Measurements from ENCODE around the gene TRNT1. TPM values are rescaled to one million over a fixed set of nuclear protein-coding genes. Genes with fewer than 3 reads are reported as not detected.

Gene TRNT1
- total RNA-seq (10 to 100 TPM; 23.7 to 43.8 (median 33.4) TPM), polyA plus RNA-seq (10 to 100 TPM in 2 of 3 donors, 1 to 10 TPM in 1; 10.0 to 15.1 (median 12.6) TPM)
- long read RNA-seq, donor 1, transcript TRNT1-201 (8 exons, 2,276 nt), result major isoform, 5 of 43 reads
- long read RNA-seq, donor 1, partial matches to known transcripts, result 18 of 43 reads
- long read RNA-seq, donor 1, other reads (novel, unspliced or antisense), result 17 of 43 reads
- long read RNA-seq, donor 2, partial matches to known transcripts, result 13 of 27 reads
- long read RNA-seq, donor 2, other reads (novel, unspliced or antisense), result 8 of 27 reads

DNA sequence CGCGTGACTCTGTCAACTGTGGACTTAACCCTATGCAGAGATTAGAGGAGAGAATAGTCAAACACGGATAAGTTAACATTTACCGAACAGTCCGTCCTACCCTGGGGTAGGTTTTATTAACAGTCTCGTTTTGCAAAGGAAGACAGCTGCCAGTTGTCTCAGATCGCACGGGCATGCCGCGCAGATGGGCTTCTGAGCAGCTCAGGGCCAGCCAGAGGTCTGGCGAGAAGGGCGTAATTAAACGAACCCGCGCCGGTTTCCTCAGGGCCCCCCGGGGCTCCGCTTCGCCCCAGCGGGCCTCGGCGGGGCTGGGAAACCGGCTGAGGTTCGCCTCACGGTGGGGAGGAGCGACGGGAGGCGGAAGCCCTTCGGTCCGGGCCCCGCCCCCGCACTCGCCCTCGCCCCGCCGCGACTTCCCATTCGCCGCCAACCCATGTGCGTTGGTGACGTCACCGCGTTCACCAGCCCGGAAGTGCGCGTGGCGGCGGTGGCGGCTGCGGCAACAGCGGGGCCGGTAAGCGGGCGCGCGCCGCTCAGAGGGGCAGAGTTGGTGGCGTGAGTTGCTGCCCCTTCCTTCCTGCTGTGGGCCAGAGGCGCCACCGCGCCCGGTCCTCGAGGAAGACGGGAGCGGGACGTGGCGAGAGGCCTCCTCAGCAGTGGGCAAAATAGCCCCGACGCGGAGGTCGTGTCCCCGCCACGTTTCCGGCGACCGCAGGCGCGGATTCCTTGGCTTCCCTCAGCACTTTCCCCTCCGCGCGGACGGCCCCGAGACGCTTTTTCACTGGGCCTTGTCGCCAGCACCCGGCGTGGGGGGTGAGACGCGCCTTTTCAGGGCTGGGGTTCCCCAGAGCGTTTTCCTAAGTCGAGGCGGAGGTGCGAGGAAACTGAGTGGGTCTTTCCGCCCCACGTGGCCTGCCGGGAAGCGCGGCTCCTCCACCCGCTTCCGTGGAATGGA is at the start of gene TRNT1:
TRNT1 (plus strand) TSS at position 464 of the 955 bp plus-strand sequence. CDS start 2,101 bp downstream, outside the sequence.
- peak; percentile 98 for DNase-seq
- intact Hi-C loops (cut with DNase I; ENCODE audit: low total_unique reads), result no loop called here
- Histone ChIP-seq H3K27me3 (replicated peaks in 1 of 7) (no peaks in the 10 kb centered on the region), H3K27ac (peak within 1 kb of the TSS; percentile 92 to 97 (median 95)), H3K36me3 (peaks cover 0 to 28% (median 25%) of the 10 kb centered on the region in 6 donors), H3K9me3 (no peaks in the 10 kb centered on the region), H3K4me1 (peaks cover 14 to 49% (median 40%) of the 10 kb centered on the region in 6 donors), H3K4me3 (peak within 1 kb of the TSS; percentile 66 to 94 (median 82))
- WGBS, 5 donors, result 1 to 3% (median 1%) methylated on average over 43 to 100 of the region's 100 CpGs
- TF ChIP-seq POLR2A (IDR thresholded peaks at IDR 0.05), result peak; percentile 23 to 85 (median 81)
- peak; percentile 99 to 100 (median 99) for TF ChIP-seq POLR2AphosphoS5 (IDR thresholded peaks at IDR 0.05)
- TF ChIP-seq, protein P1, sequence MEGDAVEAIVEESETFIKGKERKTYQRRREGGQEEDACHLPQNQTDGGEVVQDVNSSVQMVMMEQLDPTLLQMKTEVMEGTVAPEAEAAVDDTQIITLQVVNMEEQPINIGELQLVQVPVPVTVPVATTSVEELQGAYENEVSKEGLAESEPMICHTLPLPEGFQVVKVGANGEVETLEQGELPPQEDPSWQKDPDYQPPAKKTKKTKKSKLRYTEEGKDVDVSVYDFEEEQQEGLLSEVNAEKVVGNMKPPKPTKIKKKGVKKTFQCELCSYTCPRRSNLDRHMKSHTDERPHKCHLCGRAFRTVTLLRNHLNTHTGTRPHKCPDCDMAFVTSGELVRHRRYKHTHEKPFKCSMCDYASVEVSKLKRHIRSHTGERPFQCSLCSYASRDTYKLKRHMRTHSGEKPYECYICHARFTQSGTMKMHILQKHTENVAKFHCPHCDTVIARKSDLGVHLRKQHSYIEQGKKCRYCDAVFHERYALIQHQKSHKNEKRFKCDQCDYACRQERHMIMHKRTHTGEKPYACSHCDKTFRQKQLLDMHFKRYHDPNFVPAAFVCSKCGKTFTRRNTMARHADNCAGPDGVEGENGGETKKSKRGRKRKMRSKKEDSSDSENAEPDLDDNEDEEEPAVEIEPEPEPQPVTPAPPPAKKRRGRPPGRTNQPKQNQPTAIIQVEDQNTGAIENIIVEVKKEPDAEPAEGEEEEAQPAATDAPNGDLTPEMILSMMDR (IDR thresholded peaks at IDR 0.05 in 8 of 11, conservative IDR thresholded peaks at IDR 0.05 in 3 of 11), result peak in 3 of 11 experiments; percentile 18 to 45 (median 25)

DNA sequence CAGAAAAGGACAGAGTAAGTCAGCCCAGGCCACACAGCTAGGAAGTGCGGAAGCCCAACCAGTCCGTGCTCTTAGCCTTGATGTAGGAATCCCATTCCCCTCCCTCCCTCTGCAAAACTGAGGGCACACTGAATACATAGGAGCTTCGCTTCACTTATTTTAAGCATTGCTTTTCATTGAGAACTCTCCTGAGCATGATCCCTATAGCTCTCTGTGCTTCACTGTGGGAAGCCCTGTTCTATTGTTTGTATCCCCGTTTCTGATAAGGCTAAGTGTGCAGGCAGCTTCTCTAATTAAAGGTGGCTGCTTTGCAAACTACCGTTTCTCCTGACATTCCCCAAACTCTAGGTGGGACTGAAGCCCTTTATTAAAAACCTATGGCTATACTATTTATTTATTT is 46.4 kb upstream of the TRNT1 start:
- Histone ChIP-seq H3K27me3 (replicated peaks in 1 of 7) (no peaks in the 10 kb centered on the region), H3K27ac (no peak overlapping the region), H3K4me3 (no peak overlapping the region), H3K4me1 (peaks cover 0 to 22% (median 6%) of the 10 kb centered on the region in 6 donors), H3K9me3 (no peaks in the 10 kb centered on the region), H3K36me3 (no peaks in the 10 kb centered on the region)
- DNase-seq, result no peak
- intact Hi-C loops (cut with DNase I; ENCODE audit: low total_unique reads), result no loop called here
- TF ChIP-seq POLR2AphosphoS5 (IDR thresholded peaks at IDR 0.05) (no peak), POLR2A (IDR thresholded peaks at IDR 0.05) (no peak)
- TF ChIP-seq, protein P1 (IDR thresholded peaks at IDR 0.05 in 8 of 11, conservative IDR thresholded peaks at IDR 0.05 in 3 of 11), result no peak
- 71 to 85% (median 76%) methylated on average over 5 of the region's 5 CpGs for WGBS, 5 donors

DNA sequence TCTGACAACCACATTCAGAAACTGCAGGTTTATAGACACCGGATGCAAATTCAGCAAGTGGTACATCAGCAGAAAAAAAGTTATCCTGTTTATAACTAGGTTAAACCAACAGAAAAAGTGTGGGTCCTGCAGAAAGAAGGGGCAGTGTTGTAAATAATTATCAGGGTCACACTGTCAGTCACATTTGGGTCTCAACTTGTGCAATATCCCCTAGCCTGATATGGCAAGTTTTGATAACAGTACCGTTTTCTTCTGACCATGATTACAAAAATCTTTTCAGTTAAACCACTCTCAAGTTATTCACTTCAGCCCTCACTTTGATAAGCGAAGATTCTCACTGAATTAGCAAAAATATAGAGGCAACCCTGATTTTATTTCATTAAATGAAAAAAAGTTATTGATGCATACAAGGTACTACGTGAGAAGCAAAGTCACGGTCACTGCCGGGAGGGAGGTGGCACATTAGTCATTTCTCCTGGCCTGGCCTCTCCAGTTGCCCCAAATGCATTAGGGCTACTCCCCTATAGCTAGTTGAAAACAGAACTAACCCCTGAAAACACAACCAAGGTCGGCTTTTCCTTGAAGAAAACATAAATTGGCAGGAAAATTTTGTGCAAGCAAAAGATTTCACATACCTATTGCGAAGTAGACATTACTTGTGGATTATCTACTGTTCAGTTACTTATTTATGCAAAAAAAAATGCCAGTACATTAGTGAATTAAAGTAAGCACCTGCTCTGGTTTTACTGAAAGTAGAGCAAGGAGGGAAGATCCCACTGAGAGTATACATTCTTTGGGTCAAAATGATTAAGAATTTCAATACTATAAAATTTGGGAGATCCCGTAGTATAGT is 45.1 kb upstream of the TRNT1 start:
- Histone ChIP-seq H3K9me3 (no peaks in the 10 kb centered on the region), H3K4me3 (no peak overlapping the region), H3K27ac (peak overlapping the region in 3 of 8 donors; percentile 29 to 57 (median 37)), H3K36me3 (no peaks in the 10 kb centered on the region), H3K4me1 (peaks cover 0 to 22% (median 6%) of the 10 kb centered on the region in 6 donors), H3K27me3 (replicated peaks in 1 of 7) (no peaks in the 10 kb centered on the region)
- no peak for DNase-seq
- 58 to 79% (median 66%) methylated on average over 9 of the region's 9 CpGs for WGBS, 5 donors
- TF ChIP-seq POLR2AphosphoS5 (IDR thresholded peaks at IDR 0.05) (no peak), POLR2A (IDR thresholded peaks at IDR 0.05) (no peak)
- TF ChIP-seq, protein P1 (IDR thresholded peaks at IDR 0.05 in 8 of 11, conservative IDR thresholded peaks at IDR 0.05 in 3 of 11), result no peak
- intact Hi-C loops (cut with DNase I; ENCODE audit: low total_unique reads), result no loop called here
